ENCODE measurements around the gene SMIM7. TPM values are rescaled to one million over a fixed set of nuclear protein-coding genes. Genes with fewer than 3 reads are reported as not detected.
"Not testable (repeated sequence)": the region's sequence is repeated elsewhere in the genome, so short reads cannot be mapped to it uniquely, and the experiment has no call there.

The SMIM7 gene
- total RNA-seq = 41.6 TPM

DNA sequence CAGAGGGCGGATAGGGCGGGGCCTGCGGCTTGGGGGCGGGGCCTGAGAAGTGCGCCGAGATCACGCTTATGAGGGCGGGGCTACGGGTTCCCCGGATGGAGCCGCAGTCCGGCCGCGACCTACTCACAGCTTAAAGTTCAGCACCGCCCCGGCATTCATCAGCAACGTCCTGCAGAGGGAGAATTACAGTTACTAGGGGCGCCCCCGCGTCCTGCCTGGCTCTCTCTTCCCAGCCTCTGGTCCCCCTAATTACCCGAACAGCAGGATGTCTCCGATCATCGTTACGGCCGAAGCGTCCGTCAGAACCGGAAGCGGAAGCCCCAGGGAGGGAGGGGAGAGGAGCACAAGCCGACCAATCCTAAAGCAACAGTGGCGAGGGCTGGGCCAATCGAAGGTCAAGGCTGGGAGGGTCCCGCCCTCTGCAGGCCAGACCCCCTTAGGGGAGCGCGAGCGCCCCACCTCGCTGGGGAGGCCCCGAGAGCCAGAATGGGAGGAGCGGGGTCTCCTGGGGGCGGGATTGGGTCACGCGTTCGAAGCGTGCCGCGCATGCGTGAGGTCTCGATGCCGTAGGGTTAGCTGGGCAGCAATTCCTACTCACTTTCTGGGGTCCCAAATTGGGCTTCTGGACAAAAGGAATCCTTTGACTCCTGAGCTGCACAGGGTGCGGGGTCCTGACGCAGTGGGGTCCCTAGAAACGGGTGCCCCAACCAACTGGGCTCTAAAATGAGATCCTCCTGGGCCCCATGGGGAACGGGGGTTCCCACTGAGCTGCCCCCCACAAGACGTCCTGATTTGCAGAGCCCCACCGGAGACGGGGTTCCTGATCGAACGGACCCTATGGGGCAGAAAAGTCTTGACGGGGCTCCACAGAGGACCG lies at the start of gene SMIM7:
TSS of gene SMIM7 (minus strand) at position 313 of the 877 bp plus-strand sequence. CDS start at position 279, 34 bp downstream.
- peak; percentile 97 to 98 for DNase-seq (ENCODE audit: low spot score in 2 of 2)
- no peak for FAIRE-seq

DNA sequence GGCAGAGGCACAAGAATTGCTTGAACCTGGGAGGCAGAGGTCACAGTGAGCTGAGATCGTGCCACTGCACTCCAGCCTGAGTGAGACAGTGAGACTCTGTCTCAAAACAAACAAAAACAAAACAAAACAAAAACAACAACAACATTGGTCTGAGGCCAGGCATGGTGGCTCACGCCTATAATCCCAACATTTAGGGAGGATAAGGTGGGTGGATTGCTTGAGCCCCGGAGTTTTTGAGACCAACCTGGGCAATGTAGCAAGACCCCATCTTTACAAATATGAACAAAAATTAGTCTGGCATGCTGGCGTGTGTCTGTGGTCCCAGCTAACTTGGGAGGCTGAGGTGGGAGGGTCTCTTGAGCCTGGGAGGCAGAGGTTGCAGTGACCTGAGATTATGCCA lies 43.7 kb upstream of the SMIM7 start:
- no peak for FAIRE-seq
- no peak for DNase-seq (ENCODE audit: low spot score in 2 of 2)

GRCh38 chr19:16702123-16702522 lies 42.2 kb upstream of the SMIM7 start:
- FAIRE-seq (no peak), DNase-seq (ENCODE audit: low spot score in 2 of 2) (no peak)

GRCh38 chr19:16698914-16699313 lies 39.0 kb upstream of the SMIM7 start:
- DNase-seq (ENCODE audit: low spot score in 2 of 2) (no peak), FAIRE-seq (no peak)

- DNase-seq (ENCODE audit: low spot score in 2 of 2) (no peak), FAIRE-seq (no peak)
These were observed 28.1 kb upstream of the SMIM7 start for GRCh38 chr19:16688084-16688483.

- DNase-seq (ENCODE audit: low spot score in 2 of 2) = no peak
- no peak for FAIRE-seq
These were observed 24.3 kb upstream of the SMIM7 start for GRCh38 chr19:16684216-16684615.

GRCh38 chr19:16682539-16682938 lies 22.6 kb upstream of the SMIM7 start:
- no peak for DNase-seq (ENCODE audit: low spot score in 2 of 2)
- FAIRE-seq = no peak

GRCh38 chr19:16679811-16680210 lies 19.9 kb upstream of the SMIM7 start:
- no peak for FAIRE-seq
- no peak for DNase-seq (ENCODE audit: low spot score in 2 of 2)

GRCh38 chr19:16678498-16678897 lies 18.6 kb upstream of the SMIM7 start:
- DNase-seq (ENCODE audit: low spot score in 2 of 2) = no peak
- FAIRE-seq = no peak

DNA sequence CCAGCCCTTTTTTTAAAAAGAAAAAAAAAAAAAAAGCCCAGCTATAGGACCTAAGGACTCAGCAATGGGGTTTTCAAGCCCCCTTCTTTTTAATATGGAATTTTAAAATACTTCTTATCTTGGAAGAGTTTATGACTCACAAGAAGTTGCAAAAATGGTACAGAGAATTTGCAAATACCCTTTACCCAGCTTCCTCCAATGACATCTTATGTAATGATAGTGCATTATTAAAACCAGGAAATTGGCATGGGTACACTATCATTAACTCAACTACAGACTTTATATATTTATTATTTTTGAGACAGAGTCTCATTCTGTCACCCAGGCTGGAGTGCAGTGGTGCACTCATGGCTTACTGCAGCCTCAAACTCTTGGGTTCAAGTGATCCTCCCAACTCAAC lies 17.1 kb upstream of the SMIM7 start:
- no peak for DNase-seq (ENCODE audit: low spot score in 2 of 2)
- no peak for FAIRE-seq

DNA sequence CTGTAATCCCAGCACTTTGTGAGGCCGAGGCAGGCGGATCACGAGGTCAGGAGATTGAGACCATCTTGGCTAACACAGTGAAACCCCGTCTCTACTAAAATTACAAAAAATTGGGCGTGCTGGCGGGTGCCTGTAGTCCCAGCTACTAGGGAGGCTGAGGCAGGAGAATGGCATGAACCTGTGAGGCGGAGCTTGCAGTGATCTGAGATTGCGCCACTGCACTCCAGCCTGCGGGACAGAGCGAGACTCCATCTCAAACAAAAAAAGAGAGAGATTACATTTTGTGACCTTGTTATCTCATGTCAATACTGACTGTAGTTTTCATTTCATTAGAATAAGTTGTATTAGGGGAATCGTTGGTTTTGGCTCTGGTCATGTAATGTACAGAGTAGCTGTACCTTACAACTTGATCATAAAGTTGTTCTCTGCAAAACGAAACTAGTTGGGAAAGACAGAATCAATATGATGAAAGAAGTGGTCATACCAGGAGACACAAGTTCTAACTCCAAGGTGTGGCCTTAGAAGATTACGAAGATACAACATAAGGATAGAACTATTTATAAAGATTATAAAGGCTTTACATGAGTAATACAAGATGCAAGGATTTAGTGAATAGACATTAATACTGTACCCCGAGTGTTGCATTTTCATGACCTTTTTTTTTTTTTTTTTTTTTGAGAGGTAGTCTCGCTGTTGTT lies 16.3 kb upstream of the SMIM7 start:
- no peak for DNase-seq (ENCODE audit: low spot score in 2 of 2)
- no peak for FAIRE-seq

- not testable (repeated sequence) for FAIRE-seq; DNase-seq (ENCODE audit: low spot score in 2 of 2)
These were observed 13.9 kb upstream of the SMIM7 start for GRCh38 chr19:16673839-16674238.

DNA sequence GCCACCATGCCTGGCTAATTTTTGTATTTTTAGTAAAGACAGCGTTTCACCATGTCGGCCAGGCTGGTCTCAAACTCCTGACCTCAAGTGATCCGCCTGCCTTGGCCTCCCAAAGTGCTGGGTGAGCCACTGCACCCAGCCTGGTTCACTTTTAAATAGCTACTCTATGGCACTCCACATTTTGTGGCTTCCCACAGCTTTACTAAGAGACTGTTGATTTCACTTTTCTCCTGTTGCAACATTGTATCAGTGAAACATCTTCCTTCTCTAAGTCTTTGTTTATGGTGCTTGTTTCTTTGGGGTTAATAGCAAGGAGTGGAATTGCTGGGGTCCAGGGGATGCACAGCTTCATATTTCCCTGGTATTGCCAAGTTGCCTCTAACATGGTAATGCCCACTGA lies 13.3 kb upstream of the SMIM7 start:
- DNase-seq (ENCODE audit: low spot score in 2 of 2) (no peak), FAIRE-seq (no peak)

DNA sequence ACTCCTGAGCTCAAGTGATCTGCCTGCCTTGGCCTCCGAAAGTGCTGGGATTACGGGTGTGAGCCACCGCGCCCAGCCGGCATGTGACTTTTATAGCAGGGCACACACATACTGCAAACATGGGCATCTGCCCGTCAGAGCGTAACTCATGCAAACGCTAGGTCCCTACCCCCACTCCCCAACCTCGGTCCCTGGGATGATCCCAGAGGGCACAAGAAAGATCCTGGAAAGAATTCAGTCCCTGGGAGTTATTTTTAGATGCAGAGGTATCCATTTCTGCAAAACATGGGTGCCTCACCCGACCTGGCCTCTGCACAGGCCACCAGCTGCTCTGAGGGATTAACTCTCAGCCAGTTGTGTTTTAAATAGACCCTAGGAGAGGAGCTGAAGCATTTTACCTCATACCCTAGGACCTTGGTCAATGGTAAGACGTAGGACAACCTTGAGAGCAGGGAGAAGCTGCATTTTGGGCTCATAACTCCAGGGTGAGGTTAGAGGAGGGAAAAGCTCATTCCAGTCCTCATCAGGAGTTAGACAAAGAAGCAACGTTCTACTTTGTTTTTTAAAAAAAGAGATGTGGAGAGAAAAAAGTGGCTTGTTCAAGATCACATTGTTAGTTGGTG lies 11.8 kb upstream of the SMIM7 start:
- no peak for FAIRE-seq
- no peak for DNase-seq (ENCODE audit: low spot score in 2 of 2)

DNA sequence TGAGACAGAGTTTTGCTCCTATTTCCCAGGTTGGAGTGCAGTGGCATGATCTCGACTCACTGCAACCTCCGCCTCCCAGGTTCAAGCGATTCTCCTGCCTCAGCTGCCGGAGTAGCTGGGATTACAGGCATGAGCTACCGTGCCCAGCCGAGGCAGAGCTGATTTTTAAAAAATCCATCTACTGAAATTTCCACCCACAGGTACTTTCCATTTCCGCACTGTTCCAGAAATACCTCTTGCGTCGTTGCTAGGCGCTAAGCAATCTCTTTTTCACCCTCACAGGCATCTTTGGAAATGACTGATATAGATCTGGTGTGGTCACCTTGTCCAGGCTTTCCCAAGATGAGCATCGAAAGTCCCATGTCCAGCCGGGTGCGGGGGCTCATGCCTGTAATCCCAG lies 10.3 kb upstream of the SMIM7 start:
- FAIRE-seq = no peak
- no peak for DNase-seq (ENCODE audit: low spot score in 2 of 2)

DNA sequence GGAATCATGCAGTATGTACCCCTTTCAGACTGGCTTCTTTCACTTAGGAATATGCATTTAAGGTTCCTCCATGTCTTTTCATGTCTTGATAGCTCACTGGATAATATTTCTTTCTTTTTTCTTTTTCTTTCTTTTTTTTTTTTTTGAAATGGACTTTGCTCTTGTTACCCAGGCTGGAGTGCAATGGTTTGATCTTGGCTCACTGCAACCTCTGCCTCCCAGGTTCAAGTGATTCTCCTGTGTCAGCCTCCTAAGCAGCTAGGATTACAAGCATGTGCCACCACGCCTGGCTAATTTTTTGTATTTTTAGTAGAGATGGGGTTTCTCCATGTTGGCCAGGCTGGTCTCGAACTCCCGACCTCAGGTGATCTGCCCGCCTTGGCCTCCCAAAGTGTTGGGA lies 8.8 kb upstream of the SMIM7 start:
- not testable (repeated sequence) for DNase-seq (ENCODE audit: low spot score in 2 of 2); FAIRE-seq

DNA sequence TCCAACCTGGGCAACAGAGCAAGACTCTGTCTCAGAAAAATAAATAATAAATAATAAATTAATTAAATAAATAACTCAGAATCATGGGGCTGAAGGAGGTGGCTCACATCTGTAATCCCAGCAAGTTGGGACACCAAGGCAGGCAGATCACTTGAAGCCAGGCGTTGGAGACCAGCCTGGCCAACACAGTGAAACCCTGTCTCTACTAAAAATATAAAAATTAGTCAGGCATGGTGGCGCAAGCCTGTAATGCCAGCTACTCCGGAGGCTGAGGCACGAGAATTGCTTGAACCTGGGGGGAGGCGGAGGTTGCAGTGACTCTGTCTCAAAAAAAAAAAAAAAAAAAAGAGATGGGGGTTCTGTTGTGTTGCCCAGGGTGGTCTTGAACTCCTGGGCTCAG lies 8.2 kb upstream of the SMIM7 start:
- FAIRE-seq = no peak

GRCh38 chr19:16661480-16662034 lies 1.6 kb upstream of the SMIM7 start:
- peak in 1 of 2 donors; percentile 39 for DNase-seq (ENCODE audit: low spot score in 2 of 2)
- FAIRE-seq = no peak

More for the DNA sequence above, 8.2 kb upstream of the SMIM7 start:
- DNase-seq (ENCODE audit: low spot score in 2 of 2) = no peak

DNA sequence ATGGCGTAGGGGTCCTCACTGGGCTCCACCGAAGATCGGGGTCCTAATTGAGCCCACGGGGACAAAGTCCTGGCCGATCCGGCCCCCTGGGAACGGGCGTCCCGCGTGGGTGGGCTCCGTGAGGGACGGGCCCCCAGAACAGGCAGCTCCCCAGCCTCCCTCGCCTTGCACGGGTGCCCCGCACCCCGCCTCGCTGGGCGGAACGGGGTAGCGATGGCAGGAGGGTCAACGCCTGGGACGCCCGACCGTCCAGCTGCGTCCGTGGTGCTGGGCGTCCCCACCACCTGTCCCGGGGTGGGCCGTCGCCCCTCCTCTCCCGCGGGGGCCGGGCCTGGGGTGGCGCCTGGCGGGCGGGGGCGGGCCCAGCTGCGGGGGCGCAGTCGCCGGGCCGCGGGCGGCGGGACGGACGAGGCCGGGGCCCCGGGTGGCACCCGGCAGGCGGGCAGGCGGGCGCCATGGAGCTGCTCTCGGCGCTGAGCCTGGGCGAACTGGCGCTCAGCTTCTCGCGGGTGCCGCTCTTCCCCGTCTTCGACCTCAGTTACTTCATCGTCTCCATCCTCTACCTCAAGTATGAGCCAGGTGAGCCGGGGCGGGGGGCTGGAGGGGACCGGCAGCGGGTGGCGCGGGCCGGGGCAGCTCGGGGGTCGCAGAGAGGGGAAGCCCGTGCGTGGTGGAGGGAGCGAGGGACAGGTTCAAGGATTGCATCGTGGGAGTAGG lies 977 bp upstream of the SMIM7 start, which contains the start of gene TMEM38A:
TSS of gene TMEM38A (plus strand) at position 377 of the 717 bp plus-strand sequence. CDS start at position 456, 79 bp downstream.
- FAIRE-seq = no peak
- peak; percentile 69 to 70 for DNase-seq (ENCODE audit: low spot score in 2 of 2)

DNA sequence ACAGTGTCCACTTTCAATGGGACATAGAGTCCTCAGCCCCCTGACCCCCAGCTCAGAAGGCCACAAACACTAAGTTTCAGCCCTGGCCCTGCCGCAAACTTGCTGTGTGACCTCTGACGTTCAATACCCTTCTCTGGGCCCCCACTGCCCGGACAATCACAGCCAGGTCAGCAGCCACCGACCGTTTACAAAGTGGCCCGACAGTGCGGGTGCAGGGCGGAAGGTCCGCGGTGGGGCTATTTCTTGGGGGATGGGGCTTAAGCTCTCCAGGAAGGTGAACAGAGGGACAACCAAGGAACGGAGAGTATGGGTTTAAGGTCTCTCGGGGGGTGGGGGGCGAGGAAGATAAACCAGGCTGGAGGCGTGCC lies 496 bp downstream of the SMIM7 start:
- DNase-seq (ENCODE audit: low spot score in 2 of 2) = no peak
- no peak for FAIRE-seq
